ENCODE data around the gene KRTAP1-3.

DNA sequence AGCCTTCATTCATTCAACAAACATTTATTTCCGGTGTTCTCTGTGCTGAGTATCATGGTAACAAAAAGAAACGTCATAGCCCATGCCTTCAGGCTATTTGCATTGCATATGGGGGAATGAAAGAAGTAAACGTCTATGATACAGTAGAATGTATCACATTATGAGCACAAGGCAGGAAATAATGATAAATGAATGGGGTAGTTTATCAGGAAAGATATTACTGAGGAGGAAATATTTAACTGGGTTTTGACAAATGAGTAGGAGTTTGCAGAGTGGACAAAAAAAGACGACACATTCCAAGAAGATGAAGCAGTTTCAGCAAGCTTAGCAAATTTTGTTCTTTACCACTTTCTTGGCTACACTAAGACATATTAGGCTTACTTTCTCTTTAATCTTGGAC is 48.0 kb upstream of the KRTAP1-3 start:
- TF ChIP-seq ZBTB7A (tag by site-specific recombination; IDR thresholded peaks at IDR 0.05; ENCODE audit: low read depth) (no peak), ZNF707 (tag by site-specific recombination; IDR thresholded peaks at IDR 0.05) (no peak), ZNF785 (tag by site-specific recombination; IDR thresholded peaks at IDR 0.05) (no peak), ZNF274 (IDR thresholded peaks at IDR 0.05; ENCODE audit: low read length) (no peak), ZNF274 (tag by site-specific recombination; IDR thresholded peaks at IDR 0.05; ENCODE audit: borderline replicate concordance) (no peak), ZNF426 (tag by site-specific recombination; IDR thresholded peaks at IDR 0.05) (no peak), TCF7L2 (IDR thresholded peaks at IDR 0.05; ENCODE audit: borderline replicate concordance, low read depth, low read length) (no peak), ZNF449 (tag by site-specific recombination; IDR thresholded peaks at IDR 0.05) (no peak), ZNF514 (tag by site-specific recombination; IDR thresholded peaks at IDR 0.05) (no peak), YY1 (tag by site-specific recombination; IDR thresholded peaks at IDR 0.05) (no peak), ZNF626 (tag by site-specific recombination; IDR thresholded peaks at IDR 0.05) (no peak)
- TF ChIP-seq, protein P1, sequence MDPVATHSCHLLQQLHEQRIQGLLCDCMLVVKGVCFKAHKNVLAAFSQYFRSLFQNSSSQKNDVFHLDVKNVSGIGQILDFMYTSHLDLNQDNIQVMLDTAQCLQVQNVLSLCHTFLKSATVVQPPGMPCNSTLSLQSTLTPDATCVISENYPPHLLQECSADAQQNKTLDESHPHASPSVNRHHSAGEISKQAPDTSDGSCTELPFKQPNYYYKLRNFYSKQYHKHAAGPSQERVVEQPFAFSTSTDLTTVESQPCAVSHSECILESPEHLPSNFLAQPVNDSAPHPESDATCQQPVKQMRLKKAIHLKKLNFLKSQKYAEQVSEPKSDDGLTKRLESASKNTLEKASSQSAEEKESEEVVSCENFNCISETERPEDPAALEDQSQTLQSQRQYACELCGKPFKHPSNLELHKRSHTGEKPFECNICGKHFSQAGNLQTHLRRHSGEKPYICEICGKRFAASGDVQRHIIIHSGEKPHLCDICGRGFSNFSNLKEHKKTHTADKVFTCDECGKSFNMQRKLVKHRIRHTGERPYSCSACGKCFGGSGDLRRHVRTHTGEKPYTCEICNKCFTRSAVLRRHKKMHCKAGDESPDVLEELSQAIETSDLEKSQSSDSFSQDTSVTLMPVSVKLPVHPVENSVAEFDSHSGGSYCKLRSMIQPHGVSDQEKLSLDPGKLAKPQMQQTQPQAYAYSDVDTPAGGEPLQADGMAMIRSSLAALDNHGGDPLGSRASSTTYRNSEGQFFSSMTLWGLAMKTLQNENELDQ (tag by site-specific recombination; IDR thresholded peaks at IDR 0.05; ENCODE audit: low read depth) = no peak

Data from HEK293 (cell line).